ENCODE data around the gene BMP2K. TPM values are rescaled to one million over a fixed set of nuclear protein-coding genes. Genes with fewer than 3 reads are reported as not detected.

Gene BMP2K
- total RNA-seq, 2 donors from 2014 or later: 43.6 to 52.6 TPM

- H3K27ac ChIP-seq: no peak overlapping the region
- no peak overlapping the region for H3K4me3 ChIP-seq
- DNase-seq (ENCODE audit: low spot score): no peak
- no peaks in the 10 kb centered on the region for H3K27me3 ChIP-seq
- no peaks in the 10 kb centered on the region for H3K36me3 ChIP-seq
- peaks cover 0 to 26% of the 10 kb centered on the region in 2 donors for H3K4me1 ChIP-seq
- TF ChIP-seq, protein P1, sequence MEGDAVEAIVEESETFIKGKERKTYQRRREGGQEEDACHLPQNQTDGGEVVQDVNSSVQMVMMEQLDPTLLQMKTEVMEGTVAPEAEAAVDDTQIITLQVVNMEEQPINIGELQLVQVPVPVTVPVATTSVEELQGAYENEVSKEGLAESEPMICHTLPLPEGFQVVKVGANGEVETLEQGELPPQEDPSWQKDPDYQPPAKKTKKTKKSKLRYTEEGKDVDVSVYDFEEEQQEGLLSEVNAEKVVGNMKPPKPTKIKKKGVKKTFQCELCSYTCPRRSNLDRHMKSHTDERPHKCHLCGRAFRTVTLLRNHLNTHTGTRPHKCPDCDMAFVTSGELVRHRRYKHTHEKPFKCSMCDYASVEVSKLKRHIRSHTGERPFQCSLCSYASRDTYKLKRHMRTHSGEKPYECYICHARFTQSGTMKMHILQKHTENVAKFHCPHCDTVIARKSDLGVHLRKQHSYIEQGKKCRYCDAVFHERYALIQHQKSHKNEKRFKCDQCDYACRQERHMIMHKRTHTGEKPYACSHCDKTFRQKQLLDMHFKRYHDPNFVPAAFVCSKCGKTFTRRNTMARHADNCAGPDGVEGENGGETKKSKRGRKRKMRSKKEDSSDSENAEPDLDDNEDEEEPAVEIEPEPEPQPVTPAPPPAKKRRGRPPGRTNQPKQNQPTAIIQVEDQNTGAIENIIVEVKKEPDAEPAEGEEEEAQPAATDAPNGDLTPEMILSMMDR (IDR thresholded peaks at IDR 0.05): no peak
- peaks cover 0 to 9% of the 10 kb centered on the region in 2 donors for H3K9me3 ChIP-seq
Measured at GRCh38 chr4:78809295-78809694, 33.1 kb downstream of the BMP2K start.

GRCh38 chr4:78809928-78810835 is 34.0 kb downstream of the BMP2K start:
- Histone ChIP-seq H3K27me3 (no peaks in the 10 kb centered on the region), H3K9me3 (peaks cover 0 to 9% of the 10 kb centered on the region in 2 donors), H3K27ac (no peak overlapping the region), H3K36me3 (no peaks in the 10 kb centered on the region), H3K4me1 (peaks cover 0 to 26% of the 10 kb centered on the region in 2 donors), H3K4me3 (no peak overlapping the region)
- TF ChIP-seq, protein P1 (IDR thresholded peaks at IDR 0.05): no peak
- DNase-seq (ENCODE audit: low spot score): no peak

DNA sequence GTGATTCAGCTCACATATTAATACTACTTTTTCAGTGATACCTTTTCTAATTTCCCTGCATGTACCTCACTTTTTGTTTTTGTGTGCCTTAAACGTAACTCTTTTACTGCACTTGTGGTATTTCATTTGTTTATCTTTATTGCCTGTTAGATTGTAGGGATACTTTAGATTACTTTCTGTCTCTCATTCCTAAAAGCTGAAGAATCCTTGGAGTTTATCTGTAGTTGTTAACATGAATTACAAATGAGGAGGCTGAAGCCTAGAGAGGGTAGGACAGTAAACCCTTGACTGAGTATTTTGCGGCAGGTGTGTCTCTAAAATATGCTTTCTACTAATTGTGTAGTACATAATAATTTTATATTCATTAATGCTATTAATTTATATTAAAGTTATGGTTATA is 34.9 kb downstream of the BMP2K start:
- peaks cover 0 to 9% of the 10 kb centered on the region in 2 donors for H3K9me3 ChIP-seq
- no peak overlapping the region for H3K27ac ChIP-seq
- no peaks in the 10 kb centered on the region for H3K36me3 ChIP-seq
- TF ChIP-seq, protein P1 (IDR thresholded peaks at IDR 0.05): no peak
- H3K27me3 ChIP-seq: no peaks in the 10 kb centered on the region
- H3K4me1 ChIP-seq: peaks cover 0 to 26% of the 10 kb centered on the region in 2 donors
- H3K4me3 ChIP-seq: no peak overlapping the region
- no peak for DNase-seq (ENCODE audit: low spot score)

- TF ChIP-seq, protein P1 (IDR thresholded peaks at IDR 0.05): no peak
- no peak overlapping the region for H3K27ac ChIP-seq
- no peak overlapping the region for H3K4me3 ChIP-seq
- H3K4me1 ChIP-seq: no peaks in the 10 kb centered on the region
- H3K36me3 ChIP-seq: no peaks in the 10 kb centered on the region
- DNase-seq (ENCODE audit: low spot score): no peak
- no peaks in the 10 kb centered on the region for H3K27me3 ChIP-seq
- no peaks in the 10 kb centered on the region for H3K9me3 ChIP-seq
Measured at GRCh38 chr4:78818530-78819079, 42.5 kb downstream of the BMP2K start.

DNA sequence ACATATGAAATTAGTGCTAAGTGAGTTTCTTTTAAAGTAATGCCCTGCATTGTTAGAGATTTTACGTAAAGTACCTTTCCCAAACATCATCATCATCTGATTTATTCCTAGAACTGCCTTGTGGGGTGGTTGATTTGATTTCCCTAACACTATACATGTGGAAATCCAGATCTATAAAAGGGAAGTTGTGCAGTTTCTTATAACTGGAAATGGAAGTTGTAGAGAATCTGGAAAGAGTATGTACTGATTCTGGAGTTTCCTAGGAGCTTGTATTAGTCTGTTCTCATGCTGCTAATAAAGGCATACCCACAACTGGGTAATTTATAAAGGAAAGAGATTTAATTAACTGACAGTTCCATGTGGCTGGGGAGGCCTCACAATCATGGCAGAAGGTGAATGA is 47.9 kb downstream of the BMP2K start:
- Histone ChIP-seq H3K27ac (no peak overlapping the region), H3K9me3 (no peaks in the 10 kb centered on the region), H3K4me1 (no peaks in the 10 kb centered on the region), H3K36me3 (peaks cover 24% of the 10 kb centered on the region), H3K4me3 (no peak overlapping the region), H3K27me3 (no peaks in the 10 kb centered on the region)
- TF ChIP-seq, protein P1 (IDR thresholded peaks at IDR 0.05): no peak
- no peak for DNase-seq (ENCODE audit: low spot score)

All from right atrium auricular region (tissue), 2 donors.